ENCODE results near the gene TEKTIP1. TPM values are rescaled to one million over a fixed set of nuclear protein-coding genes. Genes with fewer than 3 reads are reported as not detected.
A peak's percentile ranks its signal among the peaks of the same experiment; 100 is the strongest.

The TEKTIP1 gene
- total RNA-seq, 1 experiment from 2014 or later: not detected

GRCh38 chr19:3577723-3578344, 38.9 kb downstream of the TEKTIP1 start:
- CTCF ChIA-PET: no interaction called here
- TF ChIP-seq TCF7L2 (IDR thresholded peaks at IDR 0.05; ENCODE audit: low read depth, low read length): no peak
- in situ Hi-C loops (cut with HindIII; ENCODE audit: low pct_unique_long_range_greater_than_20kb, low sequenced_read_pairs) (no loop called here), intact Hi-C loops (cut with micrococcal nuclease; ENCODE audit: unreplicated experiment) (no loop called here)
- H3K27ac ChIP-seq (ENCODE audit: low read length): no peak overlapping the region
- no peaks in the 10 kb centered on the region for H3K4me1 ChIP-seq (ENCODE audit: control insufficient read depth, insufficient read depth, low read length)
- POLR2A ChIA-PET: no interaction called here
- DNase-seq (ENCODE audit: low read depth, low spot score) (no peak), ATAC-seq (no peak)
- H3K4me3 ChIP-seq (ENCODE audit: low read depth in 2 of 2, low read length in 2 of 2): no peak overlapping the region
- no TSS peak for BruUV-seq (replicated peaks)
- H3K27me3 ChIP-seq (ENCODE audit: control insufficient read depth, insufficient read depth, low read length): no peaks in the 10 kb centered on the region
- H3K36me3 ChIP-seq (ENCODE audit: control insufficient read depth, insufficient read depth, low read length): peaks cover 4% of the 10 kb centered on the region; the same call in 1 of the 2 replicates
- H3K9me3 ChIP-seq (ENCODE audit: control insufficient read depth, insufficient read depth, low read depth, low read length): no peaks in the 10 kb centered on the region

GRCh38 chr19:3578390-3578789, 39.4 kb downstream of the TEKTIP1 start:
- TF ChIP-seq POLR2AphosphoS5 (IDR thresholded peaks at IDR 0.05; ENCODE audit: low read depth, low read length): no peak
- TF ChIP-seq REST (IDR thresholded peaks at IDR 0.05; ENCODE audit: insufficient read depth in 1 of 2, low read depth in 2 of 2, low read length in 1 of 2): no peak
- no peak for TF ChIP-seq CTCF (IDR thresholded peaks at IDR 0.05)
- TF ChIP-seq TCF7L2 (IDR thresholded peaks at IDR 0.05; ENCODE audit: low read depth, low read length): no peak
- no peak for TF ChIP-seq SIN3A (IDR thresholded peaks at IDR 0.05; ENCODE audit: borderline replicate concordance, insufficient read depth, low read depth, low read length)
- ChIA-PET CTCF (no interaction called here), POLR2A (interaction anchor here (0.5 kb wide), 1 partner anchor 72 kb away, joined by 8 read pairs; no protein-coding TSS in a partner anchor)
- TSS peak; percentile 52 for BruUV-seq (replicated peaks)
- H3K27me3 ChIP-seq (ENCODE audit: control insufficient read depth, insufficient read depth, low read length): no peaks in the 10 kb centered on the region
- no peak overlapping the region for H3K4me3 ChIP-seq (ENCODE audit: low read depth in 2 of 2, low read length in 2 of 2)
- intact Hi-C loops (cut with micrococcal nuclease; ENCODE audit: unreplicated experiment): no loop called here
- H3K27ac ChIP-seq (ENCODE audit: low read length): no peak overlapping the region
- peaks cover 2% of the 10 kb centered on the region; the same call in 1 of the 2 replicates for H3K36me3 ChIP-seq (ENCODE audit: control insufficient read depth, insufficient read depth, low read length)
- DNase-seq (ENCODE audit: low read depth, low spot score) (no peak), ATAC-seq (no peak)
- no peaks in the 10 kb centered on the region for H3K9me3 ChIP-seq (ENCODE audit: control insufficient read depth, insufficient read depth, low read depth, low read length)
- no peaks in the 10 kb centered on the region for H3K4me1 ChIP-seq (ENCODE audit: control insufficient read depth, insufficient read depth, low read length)
- in situ Hi-C loops (cut with HindIII; ENCODE audit: low pct_unique_long_range_greater_than_20kb, low sequenced_read_pairs): no loop called here

GRCh38 chr19:3580156-3580934, 41.4 kb downstream of the TEKTIP1 start:
- Histone ChIP-seq H3K9me3 (ENCODE audit: control insufficient read depth, insufficient read depth, low read depth, low read length) (no peaks in the 10 kb centered on the region), H3K4me1 (ENCODE audit: control insufficient read depth, insufficient read depth, low read length) (no peaks in the 10 kb centered on the region), H3K27me3 (ENCODE audit: control insufficient read depth, insufficient read depth, low read length) (no peaks in the 10 kb centered on the region), H3K4me3 (ENCODE audit: low read depth in 2 of 2, low read length in 2 of 2) (no peak overlapping the region), H3K27ac (ENCODE audit: low read length) (no peak overlapping the region), H3K36me3 (ENCODE audit: control insufficient read depth, insufficient read depth, low read length) (no peaks in the 10 kb centered on the region)
- intact Hi-C loops (cut with micrococcal nuclease; ENCODE audit: unreplicated experiment): no loop called here
- no peak for DNase-seq (ENCODE audit: low read depth, low spot score)
- ChIA-PET CTCF (interaction anchor here (0.8 kb wide), 1 partner anchor 10 kb away, joined by 5 read pairs; no protein-coding TSS in a partner anchor), POLR2A (no interaction called here)
- BruUV-seq (replicated peaks): no TSS peak
- in situ Hi-C loops (cut with HindIII; ENCODE audit: low pct_unique_long_range_greater_than_20kb, low sequenced_read_pairs): no loop called here
- ATAC-seq: no peak
- no peak for TF ChIP-seq CTCF (IDR thresholded peaks at IDR 0.05)
- TF ChIP-seq SIN3A (IDR thresholded peaks at IDR 0.05; ENCODE audit: borderline replicate concordance, insufficient read depth, low read depth, low read length): no peak
- no peak for TF ChIP-seq REST (IDR thresholded peaks at IDR 0.05; ENCODE audit: insufficient read depth in 1 of 2, low read depth in 2 of 2, low read length in 1 of 2)
- TF ChIP-seq TCF7L2 (IDR thresholded peaks at IDR 0.05; ENCODE audit: low read depth, low read length): no peak
- no peak for TF ChIP-seq POLR2AphosphoS5 (IDR thresholded peaks at IDR 0.05; ENCODE audit: low read depth, low read length)
